SK-N-SH (cell line): Measurements from ENCODE around the gene CALR3. TPM values are rescaled to one million over a fixed set of nuclear protein-coding genes. Genes with fewer than 3 reads are reported as not detected.
"Not testable (repeated sequence)": the region's sequence is repeated elsewhere in the genome, so short reads cannot be mapped to it uniquely, and the experiment has no call there.

Source experiments
- CTCF ChIA-PET: fragments of 300-600, 350-600 bp; formaldehyde crosslinking; extraction: SDS; loops from one replicate; lab custom pipeline; 2021; lab: Yijun Ruan, JAX
- POLR2A ChIA-PET: fragments of 350-600 bp; sonication (Branson Sonifier 250); formaldehyde crosslinking; extraction: SDS; loops from one replicate; lab custom pipeline; 2020; ENCODE audit warnings: antibody characterized with exemption, inconsistent platforms; lab: Yijun Ruan, JAX
- DNase-seq: peaks from one replicate; pipeline ENCODE4 v3.0.0; 2012
- H2AFZ ChIP-seq: fragments of 200-600 bp; sonication (generic); 2 replicates; pipeline ENCODE4 v1.8.1; 2016; ENCODE audit warnings: antibody characterized with exemption, mild to moderate bottlenecking, low read depth
- H3F3A ChIP-seq: fragments of 200-600 bp; sonication (generic); replicated peaks from 2 replicates; pipeline ENCODE3; 2016; ENCODE audit warnings: antibody characterized with exemption, mild to moderate bottlenecking; ENCODE audit not compliant: insufficient read depth
- H3K27ac ChIP-seq, 2 experiments: fragments of 200-500 bp in 1 of 2; fragments of 200-600 bp in 1 of 2; sonication (Bioruptor generic) in 1 of 2; sonication (generic), shearing (Covaris generic) in 1 of 2; 2 replicates each; pipeline versions ENCODE4 v1.5.1 to v1.6.1; 2014 to 2016; ENCODE audit warnings: low read depth in 2 of 2, inconsistent platforms in 1 of 2, low read length in 1 of 2, mild to moderate bottlenecking in 1 of 2, mixed read lengths in 1 of 2
- H3K27me3 ChIP-seq: fragments of 200-600 bp; sonication (generic), shearing (Covaris generic); 2 replicates; pipeline ENCODE4 v1.6.1; 2016; ENCODE audit warnings: mixed run types; ENCODE audit not compliant: insufficient read depth
- H3K36me3 ChIP-seq, 2 experiments: fragments of 200-500 bp in 1 of 2; fragments of 200-600 bp in 1 of 2; sonication (Bioruptor generic) in 1 of 2; sonication (generic) in 1 of 2; replicated peaks in 1 of 2; 2 replicates each; pipeline versions ENCODE3 to v1.5.1; 2014 to 2016; ENCODE audit warnings: low read length in 1 of 2, mild to moderate bottlenecking in 1 of 2; ENCODE audit not compliant: insufficient read depth in 2 of 2, control insufficient read depth in 1 of 2
- H3K4me1 ChIP-seq, 2 experiments: fragments of 200-500 bp in 1 of 2; fragments of 200-600 bp in 1 of 2; sonication (Bioruptor generic) in 1 of 2; sonication (generic), shearing (Covaris generic) in 1 of 2; 2 replicates each; pipeline versions ENCODE4 v1.5.1 to v1.6.1; 2014 to 2016; ENCODE audit warnings: low read depth in 1 of 2, low read length in 1 of 2, mixed run types in 1 of 2; ENCODE audit not compliant: insufficient read depth in 2 of 2, control insufficient read depth in 1 of 2
- H3K4me2 ChIP-seq: fragments of 200-600 bp; sonication (generic), shearing (Covaris generic); 2 replicates; pipeline ENCODE4 v1.6.1; 2017; ENCODE audit warnings: mixed run types
- H3K4me3 ChIP-seq, 2 experiments: fragments of 200-500 bp in 1 of 2; fragments of 200-600 bp in 1 of 2; sonication (Bioruptor generic) in 1 of 2; sonication (generic), shearing (Covaris generic) in 1 of 2; 2 replicates each; pipeline versions ENCODE4 v1.5.1 to v1.8.1; 2014 to 2016; ENCODE audit warnings: low read depth in 2 of 2, inconsistent platforms in 1 of 2, low read length in 1 of 2, mild to moderate bottlenecking in 1 of 2, mixed read lengths in 1 of 2, moderate library complexity in 1 of 2
- H3K79me2 ChIP-seq: fragments of 200-600 bp; sonication (generic); 2 replicates; pipeline ENCODE4 v1.8.1; 2017; ENCODE audit warnings: mild to moderate bottlenecking; ENCODE audit not compliant: insufficient read depth
- H3K9ac ChIP-seq: fragments of 200-600 bp; sonication (generic); 2 replicates; pipeline ENCODE4 v1.6.1; 2017; ENCODE audit warnings: mixed run types
- H3K9me2 ChIP-seq: fragments of 200-600 bp; sonication (generic); 2 replicates; pipeline ENCODE4 v1.6.1; 2017; ENCODE audit warnings: mixed run types
- H3K9me3 ChIP-seq: fragments of 200-600 bp; sonication (generic); 2 replicates; pipeline ENCODE4 v1.6.1; 2017; ENCODE audit warnings: mixed run types, mild to moderate bottlenecking, moderate library complexity
- H4K20me1 ChIP-seq: fragments of 200-600 bp; sonication (generic); 2 replicates; pipeline ENCODE4 v1.6.1; 2017; ENCODE audit warnings: mild to moderate bottlenecking, mixed run types; ENCODE audit not compliant: insufficient read depth
- CTCF ChIP-seq: fragments of 200-600 bp; sonication (generic); IDR thresholded peaks from 2 replicates; pipeline ENCODE4 v1.6.1; 2017; ENCODE audit warnings: antibody characterized with exemption, mild to moderate bottlenecking, moderate library complexity
- EP300 ChIP-seq, 2 experiments: IDR thresholded peaks; 2 replicates each; pipeline versions ENCODE4 v1.4.0 to v1.6.1; 2012; ENCODE audit warnings: borderline replicate concordance in 1 of 2, low read depth in 1 of 2, low read length in 1 of 2
- RXRA ChIP-seq: IDR thresholded peaks from 2 replicates; pipeline ENCODE4 v1.4.0; 2012; ENCODE audit warnings: low read depth, mild to moderate bottlenecking, borderline replicate concordance
- TAF1 ChIP-seq: IDR thresholded peaks from 2 replicates; pipeline ENCODE4 v1.6.1; 2012; ENCODE audit warnings: low read depth, mild to moderate bottlenecking, low read length, moderate library complexity, borderline replicate concordance
- USF1 ChIP-seq: IDR thresholded peaks from 2 replicates; pipeline ENCODE4 v1.4.0; 2012; ENCODE audit warnings: low read depth, borderline replicate concordance
- WGBS: methylation state at CpG from one replicate; pipeline ENCODE4 v1.1.6; 2017; ENCODE audit warnings: low lambda C conversion rate; 5-methylcytosine and 5-hydroxymethylcytosine counted together
- polyA plus RNA-seq, 3 experiments: library from polyadenylated mRNA; depleted of rRNA; stranded (reverse); fragments of >200 nt; gene quantifications; 2 replicates each; pipeline ENCODE4 v1.2.3, GENCODE V29; 2012

The CALR3 gene
- polyA plus RNA-seq, 1 of the 3 experiments (the other 2 are of a cell fraction): not detected

GRCh38 chr19:16514383-16515019 is 18.5 kb upstream of the CALR3 start:
- POLR2A ChIA-PET: no interaction called here
- Histone ChIP-seq H3K9me2 (no peaks in the 10 kb centered on the region), H3K79me2 (no peaks in the 10 kb centered on the region), H3K36me3 (peaks cover 13 to 48% of the 10 kb centered on the region in 2 experiments), H3K4me3 (no peak overlapping the region), H3K4me1 (no peaks in the 10 kb centered on the region), H3K9ac (no peak overlapping the region), H3K27ac (no peak overlapping the region), H4K20me1 (0 out of 2 replicates have a peak, but pooled peaks cover 8% of the 10 kb centered on the region), H3K9me3 (no peaks in the 10 kb centered on the region), H2AFZ (no peak overlapping the region), H3K4me2 (no peak overlapping the region), H3K27me3 (no peaks in the 10 kb centered on the region), H3F3A (peaks cover 6% of the 10 kb centered on the region)
- TF ChIP-seq EP300 (IDR thresholded peaks at IDR 0.05; ENCODE audit: borderline replicate concordance in 1 of 2, low read depth in 1 of 2, low read length in 1 of 2): no peak
- no peak for TF ChIP-seq USF1
- no peak for TF ChIP-seq RXRA
- no peak for TF ChIP-seq TAF1
- TF ChIP-seq CTCF: no peak
- DNase-seq: no peak
- CTCF ChIA-PET: interaction anchor here (1.4 kb wide), 1 partner anchor 73 kb away, joined by 5 read pairs; no protein-coding TSS in a partner anchor
- WGBS: 96% methylated on average over 8 of the region's 24 CpGs

- H3K9me2 ChIP-seq, H4K20me1 ChIP-seq, POLR2A ChIA-PET, H3K27ac ChIP-seq, H3K4me2 ChIP-seq, H3K27me3 ChIP-seq, H3K9me3 ChIP-seq, H3K4me1 ChIP-seq, H3F3A ChIP-seq, H2AFZ ChIP-seq, H3K79me2 ChIP-seq, H3K9ac ChIP-seq, H3K4me3 ChIP-seq, DNase-seq, CTCF ChIA-PET: not testable (repeated sequence)
- peaks cover 5 to 33% of the 10 kb centered on the region in 2 experiments for H3K36me3 ChIP-seq
- 95% methylated on average over 10 of the region's 10 CpGs for WGBS
Measured at GRCh38 chr19:16512611-16513010, 16.6 kb upstream of the CALR3 start.
